Measurements from ENCODE around the gene CYP24A1.

Gene CYP24A1

GRCh38 chr20:54170026-54170471 is 3.7 kb downstream of the CYP24A1 start:
- no peaks in the 10 kb centered on the region for H3K36me3 ChIP-seq (ENCODE audit: insufficient read depth, low read length)
- H3K4me3 ChIP-seq (ENCODE audit: low read depth in 1 of 2, low read length in 2 of 2): no peak overlapping the region
- H3K4me1 ChIP-seq (ENCODE audit: insufficient read depth, low read length): no peaks in the 10 kb centered on the region
- H3K27me3 ChIP-seq (ENCODE audit: control insufficient read depth in 1 of 2, insufficient read depth in 2 of 2, low read length in 2 of 2): peaks cover 34 to 49% of the 10 kb centered on the region in 2 donors
- H3K27ac ChIP-seq (ENCODE audit: low read depth, low read length): no peak overlapping the region
- H3K9ac ChIP-seq (ENCODE audit: low read length): no peak overlapping the region
- H3K9me3 ChIP-seq (ENCODE audit: low read length): no peaks in the 10 kb centered on the region

DNA sequence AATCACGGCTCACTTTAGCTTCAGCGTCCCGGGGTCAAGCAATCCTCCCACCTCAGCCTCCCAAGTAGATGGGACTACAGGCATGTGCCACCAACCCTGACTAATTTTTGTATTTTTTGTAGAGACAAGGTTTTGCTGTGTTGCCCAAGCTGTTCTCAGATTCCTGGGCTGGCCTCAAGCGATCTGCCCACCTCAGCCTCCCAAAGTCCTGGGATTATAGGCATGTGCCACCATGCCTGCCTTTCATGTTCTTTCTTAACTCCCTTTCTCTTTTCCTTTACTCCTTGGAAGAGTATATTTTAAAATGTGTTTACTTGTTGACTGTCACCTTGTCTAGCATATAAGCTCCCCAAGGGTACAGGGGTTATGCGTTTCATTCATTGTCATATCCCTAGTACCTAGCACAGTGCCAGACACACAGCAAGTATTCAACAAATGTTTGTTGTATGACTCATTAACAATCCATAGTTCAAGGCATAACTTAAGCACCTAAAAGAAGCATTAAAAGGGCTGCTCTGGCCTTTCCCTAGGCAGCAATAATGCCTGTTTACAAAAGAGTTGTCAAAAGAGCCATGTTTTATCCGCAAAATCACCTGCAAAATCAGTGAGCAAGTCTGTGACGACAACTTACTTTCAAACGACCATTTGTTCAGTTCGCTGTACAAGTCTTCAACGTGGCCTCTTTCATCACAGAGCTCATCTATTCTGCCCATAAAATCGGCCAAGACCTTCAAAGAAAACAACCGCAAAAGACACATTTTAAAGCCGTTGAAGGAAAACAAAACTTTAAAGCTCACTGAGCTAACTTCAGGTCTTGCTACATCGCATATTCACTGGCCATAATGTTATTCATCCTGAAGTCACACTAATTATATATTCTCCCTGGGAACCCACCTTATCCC is 4.6 kb downstream of the CYP24A1 start:
- no peak overlapping the region for H3K27ac ChIP-seq (ENCODE audit: low read depth, low read length)
- H3K4me3 ChIP-seq (ENCODE audit: low read depth in 1 of 2, low read length in 2 of 2): no peak overlapping the region
- H3K4me1 ChIP-seq (ENCODE audit: insufficient read depth, low read length): no peaks in the 10 kb centered on the region
- H3K27me3 ChIP-seq (ENCODE audit: control insufficient read depth in 1 of 2, insufficient read depth in 2 of 2, low read length in 2 of 2): peaks cover 34 to 40% of the 10 kb centered on the region in 2 donors
- H3K36me3 ChIP-seq (ENCODE audit: insufficient read depth, low read length): no peaks in the 10 kb centered on the region
- no peak overlapping the region for H3K9ac ChIP-seq (ENCODE audit: low read length)
- no peaks in the 10 kb centered on the region for H3K9me3 ChIP-seq (ENCODE audit: low read length)

GRCh38 chr20:54167909-54168872 is 5.6 kb downstream of the CYP24A1 start:
- H3K27me3 ChIP-seq (ENCODE audit: control insufficient read depth in 1 of 2, insufficient read depth in 2 of 2, low read length in 2 of 2): peaks cover 28 to 30% of the 10 kb centered on the region in 2 donors

GRCh38 chr20:54166987-54167662 is 6.7 kb downstream of the CYP24A1 start:
- no peak overlapping the region for H3K4me3 ChIP-seq (ENCODE audit: low read depth in 1 of 2, low read length in 2 of 2)

More at GRCh38 chr20:54167909-54168872, 5.6 kb downstream of the CYP24A1 start:
- Histone ChIP-seq H3K4me1 (ENCODE audit: insufficient read depth, low read length) (no peaks in the 10 kb centered on the region), H3K9ac (ENCODE audit: low read length) (no peak overlapping the region), H3K4me3 (ENCODE audit: low read depth in 1 of 2, low read length in 2 of 2) (no peak overlapping the region), H3K9me3 (ENCODE audit: low read length) (no peaks in the 10 kb centered on the region), H3K27ac (ENCODE audit: low read depth, low read length) (no peak overlapping the region), H3K36me3 (ENCODE audit: insufficient read depth, low read length) (no peaks in the 10 kb centered on the region)

GRCh38 chr20:54165803-54166202 is 8.0 kb downstream of the CYP24A1 start:
- H3K27me3 ChIP-seq (ENCODE audit: control insufficient read depth in 1 of 2, insufficient read depth in 2 of 2, low read length in 2 of 2): peaks cover 8 to 14% of the 10 kb centered on the region in 2 donors
- H3K4me1 ChIP-seq (ENCODE audit: insufficient read depth, low read length): no peaks in the 10 kb centered on the region
- H3K9me3 ChIP-seq (ENCODE audit: low read length): no peaks in the 10 kb centered on the region
- H3K4me3 ChIP-seq (ENCODE audit: low read depth in 1 of 2, low read length in 2 of 2): no peak overlapping the region
- no peaks in the 10 kb centered on the region for H3K36me3 ChIP-seq (ENCODE audit: insufficient read depth, low read length)
- no peak overlapping the region for H3K9ac ChIP-seq (ENCODE audit: low read length)
- no peak overlapping the region for H3K27ac ChIP-seq (ENCODE audit: low read depth, low read length)

More at GRCh38 chr20:54166987-54167662, 6.7 kb downstream of the CYP24A1 start:
- Histone ChIP-seq H3K36me3 (ENCODE audit: insufficient read depth, low read length) (no peaks in the 10 kb centered on the region), H3K27me3 (ENCODE audit: control insufficient read depth in 1 of 2, insufficient read depth in 2 of 2, low read length in 2 of 2) (peaks cover 19 to 28% of the 10 kb centered on the region in 2 donors), H3K9ac (ENCODE audit: low read length) (no peak overlapping the region), H3K4me1 (ENCODE audit: insufficient read depth, low read length) (no peaks in the 10 kb centered on the region), H3K9me3 (ENCODE audit: low read length) (no peaks in the 10 kb centered on the region), H3K27ac (ENCODE audit: low read depth, low read length) (no peak overlapping the region)

DNA sequence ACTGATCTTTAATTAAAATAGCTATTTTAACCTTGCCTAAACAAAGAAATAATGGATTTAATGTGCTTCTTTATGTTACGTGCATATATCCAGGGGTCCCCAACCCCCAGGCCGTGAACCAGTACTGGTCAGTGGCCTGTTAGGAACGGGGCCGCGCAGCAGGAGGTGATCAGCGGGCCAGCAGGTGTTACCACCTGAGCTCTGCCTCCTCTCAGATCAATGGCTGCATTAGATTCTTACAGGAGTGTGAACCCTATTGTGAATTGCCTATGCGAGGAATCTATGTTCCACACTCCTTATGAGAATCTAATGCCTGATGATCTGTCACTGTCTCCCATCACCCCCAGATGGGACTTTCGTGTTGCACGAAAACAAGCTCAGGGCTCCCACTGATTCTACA is 8.8 kb downstream of the CYP24A1 start:
- H3K9me3 ChIP-seq (ENCODE audit: low read length): no peaks in the 10 kb centered on the region
- H3K9ac ChIP-seq (ENCODE audit: low read length): no peak overlapping the region
- H3K27me3 ChIP-seq (ENCODE audit: control insufficient read depth in 1 of 2, insufficient read depth in 2 of 2, low read length in 2 of 2): peaks cover under 1 to 10% of the 10 kb centered on the region in 2 donors
- no peak overlapping the region for H3K4me3 ChIP-seq (ENCODE audit: low read depth in 1 of 2, low read length in 2 of 2)
- no peaks in the 10 kb centered on the region for H3K4me1 ChIP-seq (ENCODE audit: insufficient read depth, low read length)
- no peak overlapping the region for H3K27ac ChIP-seq (ENCODE audit: low read depth, low read length)
- H3K36me3 ChIP-seq (ENCODE audit: insufficient read depth, low read length): no peaks in the 10 kb centered on the region

- H3K4me3 ChIP-seq (ENCODE audit: low read depth in 1 of 2, low read length in 2 of 2): no peak overlapping the region
- H3K27ac ChIP-seq (ENCODE audit: low read depth, low read length): no peak overlapping the region
- H3K36me3 ChIP-seq (ENCODE audit: insufficient read depth, low read length): no peaks in the 10 kb centered on the region
- no peaks in the 10 kb centered on the region for H3K9me3 ChIP-seq (ENCODE audit: low read length)
- H3K9ac ChIP-seq (ENCODE audit: low read length): no peak overlapping the region
- H3K27me3 ChIP-seq (ENCODE audit: control insufficient read depth in 1 of 2, insufficient read depth in 2 of 2, low read length in 2 of 2): peaks cover 0 to 5% of the 10 kb centered on the region in 2 donors
- no peaks in the 10 kb centered on the region for H3K4me1 ChIP-seq (ENCODE audit: insufficient read depth, low read length)
Observed at GRCh38 chr20:54163402-54163801, 10.4 kb downstream of the CYP24A1 start.

- Histone ChIP-seq H3K9me3 (ENCODE audit: low read length) (no peaks in the 10 kb centered on the region), H3K4me1 (ENCODE audit: insufficient read depth, low read length) (no peaks in the 10 kb centered on the region), H3K9ac (ENCODE audit: low read length) (no peak overlapping the region), H3K36me3 (ENCODE audit: insufficient read depth, low read length) (no peaks in the 10 kb centered on the region), H3K27me3 (ENCODE audit: control insufficient read depth in 1 of 2, insufficient read depth in 2 of 2, low read length in 2 of 2) (no peaks in the 10 kb centered on the region), H3K4me3 (ENCODE audit: low read depth in 1 of 2, low read length in 2 of 2) (no peak overlapping the region), H3K27ac (ENCODE audit: low read depth, low read length) (no peak overlapping the region)
Observed at GRCh38 chr20:54162378-54163009, 11.3 kb downstream of the CYP24A1 start.

DNA sequence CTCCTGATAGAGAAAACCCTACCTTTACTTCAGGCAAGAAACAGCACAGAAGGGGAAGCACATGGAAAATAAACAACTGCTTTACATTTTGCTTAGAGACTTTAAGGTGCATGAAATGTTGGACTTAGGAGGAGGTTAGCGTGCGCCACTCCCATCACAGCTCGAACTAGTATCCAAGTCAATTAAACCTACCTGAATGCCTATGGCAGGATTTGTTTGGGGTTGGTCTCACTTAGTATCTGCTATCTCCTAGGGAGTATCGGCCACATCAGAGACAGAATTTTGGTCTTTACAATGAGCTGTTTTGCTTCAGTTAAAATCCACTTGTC is 12.0 kb downstream of the CYP24A1 start:
- no peak overlapping the region for H3K4me3 ChIP-seq (ENCODE audit: low read depth in 1 of 2, low read length in 2 of 2)
- no peaks in the 10 kb centered on the region for H3K36me3 ChIP-seq (ENCODE audit: insufficient read depth, low read length)
- H3K9me3 ChIP-seq (ENCODE audit: low read length): no peaks in the 10 kb centered on the region
- H3K9ac ChIP-seq (ENCODE audit: low read length): no peak overlapping the region
- H3K27ac ChIP-seq (ENCODE audit: low read depth, low read length): no peak overlapping the region
- H3K27me3 ChIP-seq (ENCODE audit: control insufficient read depth in 1 of 2, insufficient read depth in 2 of 2, low read length in 2 of 2): no peaks in the 10 kb centered on the region
- H3K4me1 ChIP-seq (ENCODE audit: insufficient read depth, low read length): no peaks in the 10 kb centered on the region

DNA sequence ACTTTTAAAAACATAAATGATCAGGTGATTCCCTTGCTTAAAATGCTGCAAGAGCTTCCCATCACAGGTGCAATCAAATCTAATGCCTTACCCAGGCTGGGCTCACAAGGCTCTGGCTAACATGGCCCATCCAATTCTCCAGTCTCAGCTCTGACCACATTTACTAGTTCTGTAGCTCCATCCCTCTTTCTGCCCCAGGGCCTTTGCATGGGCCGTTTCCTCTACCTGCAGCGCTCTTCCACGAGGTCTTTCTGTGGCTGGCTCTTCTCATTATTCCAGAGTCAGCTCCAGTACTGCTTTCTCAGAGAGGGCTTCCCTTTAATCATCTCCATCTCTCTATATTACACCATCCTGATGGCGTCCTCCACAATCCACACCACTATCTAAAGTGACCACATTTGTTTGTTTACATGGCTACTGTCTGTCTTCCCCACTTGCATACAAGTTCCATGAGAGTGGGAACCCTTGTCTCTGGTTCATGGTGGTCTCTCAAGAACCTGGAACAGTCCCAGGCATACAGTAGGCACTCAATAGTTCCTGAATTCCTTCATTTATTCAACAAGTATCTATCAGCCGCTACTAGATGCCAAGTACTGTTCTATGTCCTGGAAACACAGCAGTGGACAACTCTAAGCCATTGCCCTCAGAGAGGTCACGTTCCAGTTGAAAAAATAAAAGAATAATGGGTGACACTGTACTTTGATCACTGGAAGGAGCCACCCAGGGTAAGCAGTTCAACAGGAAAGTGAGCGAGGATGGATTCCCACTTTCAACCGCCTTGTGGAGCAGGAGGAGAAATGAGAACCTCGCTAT is 12.6 kb downstream of the CYP24A1 start:
- H3K4me3 ChIP-seq (ENCODE audit: low read depth in 1 of 2, low read length in 2 of 2): no peak overlapping the region
- no peaks in the 10 kb centered on the region for H3K9me3 ChIP-seq (ENCODE audit: low read length)
- no peaks in the 10 kb centered on the region for H3K36me3 ChIP-seq (ENCODE audit: insufficient read depth, low read length)
- H3K27me3 ChIP-seq (ENCODE audit: control insufficient read depth in 1 of 2, insufficient read depth in 2 of 2, low read length in 2 of 2): no peaks in the 10 kb centered on the region
- no peak overlapping the region for H3K9ac ChIP-seq (ENCODE audit: low read length)
- no peaks in the 10 kb centered on the region for H3K4me1 ChIP-seq (ENCODE audit: insufficient read depth, low read length)
- no peak overlapping the region for H3K27ac ChIP-seq (ENCODE audit: low read depth, low read length)

All from muscle layer of colon (tissue), 2 donors.